Pons (tissue), 1 donor: ENCODE results near the gene ID2.
"Not testable (repeated sequence)": the region's sequence is repeated elsewhere in the genome, so short reads cannot be mapped to it uniquely, and the experiment has no call there.

ENCODE experiments used
- DNase-seq: peaks from one replicate; pipeline ENCODE4 v3.0.0-alpha.2; 2016; ENCODE audit warnings: low spot score

The ID2 gene

GRCh38 chr2:8684878-8685696 is 3.2 kb downstream of the ID2 start:
- no peak for DNase-seq

GRCh38 chr2:8685697-8686358 is 4.0 kb downstream of the ID2 start:
- DNase-seq: peak; percentile 30

- no peak for DNase-seq
These were observed 10.1 kb downstream of the ID2 start for GRCh38 chr2:8691859-8692437.

- no peak for DNase-seq
These were observed 10.9 kb downstream of the ID2 start for GRCh38 chr2:8692783-8693156.

GRCh38 chr2:8693157-8693821 is 11.4 kb downstream of the ID2 start:
- DNase-seq: peak; percentile 24

GRCh38 chr2:8694737-8695136 is 12.9 kb downstream of the ID2 start:
- DNase-seq: no peak

- DNase-seq: no peak
These were observed 15.3 kb downstream of the ID2 start for GRCh38 chr2:8697190-8697589.

GRCh38 chr2:8699839-8700238 is 18.0 kb downstream of the ID2 start:
- DNase-seq: no peak

- DNase-seq: no peak
These were observed 20.0 kb downstream of the ID2 start for GRCh38 chr2:8701681-8702379.

- DNase-seq: no peak
These were observed 23.1 kb downstream of the ID2 start for GRCh38 chr2:8704906-8705305.

- no peak for DNase-seq
These were observed 27.8 kb downstream of the ID2 start for GRCh38 chr2:8709611-8710010.

GRCh38 chr2:8710951-8711350 is 29.1 kb downstream of the ID2 start:
- no peak for DNase-seq

- DNase-seq: no peak
These were observed 32.4 kb downstream of the ID2 start for GRCh38 chr2:8714283-8714682.

- DNase-seq: no peak
These were observed 33.1 kb downstream of the ID2 start for GRCh38 chr2:8714971-8715370.

- DNase-seq: peak; percentile 3
These were observed 37.7 kb downstream of the ID2 start for GRCh38 chr2:8719528-8719927.

GRCh38 chr2:8720741-8721140 is 38.9 kb downstream of the ID2 start:
- no peak for DNase-seq

GRCh38 chr2:8721410-8721809 is 39.6 kb downstream of the ID2 start:
- DNase-seq: no peak

GRCh38 chr2:8722986-8723385 is 41.1 kb downstream of the ID2 start:
- no peak for DNase-seq

GRCh38 chr2:8725838-8726237 is 44.0 kb downstream of the ID2 start:
- DNase-seq: no peak

- DNase-seq: no peak
These were observed 46.6 kb downstream of the ID2 start for GRCh38 chr2:8728305-8729015.

GRCh38 chr2:8729101-8729500 is 47.2 kb downstream of the ID2 start:
- DNase-seq: not testable (repeated sequence)
